ENCODE measurements around the gene FA2H. TPM values are rescaled to one million over a fixed set of nuclear protein-coding genes. Genes with fewer than 3 reads are reported as not detected.
"Not testable (repeated sequence)": the region's sequence is repeated elsewhere in the genome, so short reads cannot be mapped to it uniquely, and the experiment has no call there.

Gene FA2H
- total RNA-seq, 2 donors from 2014 or later: 0.35 TPM; not detected in 1

- no peak for TF ChIP-seq CTCF (IDR thresholded peaks at IDR 0.05)
- Histone ChIP-seq H3K9me3 (peaks cover 0 to 12% of the 10 kb centered on the region in 2 donors), H3K4me1 (no peaks in the 10 kb centered on the region), H3K27me3 (no peaks in the 10 kb centered on the region), H3K36me3 (no peaks in the 10 kb centered on the region), H3K27ac (no peak overlapping the region), H3K4me3 (no peak overlapping the region)
- DNase-seq (ENCODE audit: low spot score): no peak
Measured at GRCh38 chr16:74792225-74792624, 17.6 kb upstream of the FA2H start.

GRCh38 chr16:74791749-74792148 is 17.1 kb upstream of the FA2H start:
- H3K4me1 ChIP-seq; H3K4me3 ChIP-seq; H3K36me3 ChIP-seq; DNase-seq (ENCODE audit: low spot score); H3K27ac ChIP-seq; H3K27me3 ChIP-seq: not testable (repeated sequence)
- H3K9me3 ChIP-seq: peaks cover 0 to 12% of the 10 kb centered on the region in 2 donors

- Histone ChIP-seq H3K36me3 (no peaks in the 10 kb centered on the region), H3K27ac (no peak overlapping the region), H3K27me3 (no peaks in the 10 kb centered on the region), H3K4me3 (no peak overlapping the region), H3K4me1 (no peaks in the 10 kb centered on the region), H3K9me3 (peaks cover 0 to 12% of the 10 kb centered on the region in 2 donors)
- TF ChIP-seq CTCF (IDR thresholded peaks at IDR 0.05): no peak
- no peak for DNase-seq (ENCODE audit: low spot score)
Measured at GRCh38 chr16:74788108-74788507, 13.5 kb upstream of the FA2H start.

GRCh38 chr16:74785031-74785430 is 10.4 kb upstream of the FA2H start:
- DNase-seq (ENCODE audit: low spot score): no peak
- Histone ChIP-seq H3K9me3 (peaks cover 0 to 4% of the 10 kb centered on the region in 2 donors), H3K27me3 (no peaks in the 10 kb centered on the region), H3K36me3 (no peaks in the 10 kb centered on the region), H3K4me1 (no peaks in the 10 kb centered on the region), H3K4me3 (no peak overlapping the region), H3K27ac (no peak overlapping the region)
- no peak for TF ChIP-seq CTCF (IDR thresholded peaks at IDR 0.05)

GRCh38 chr16:74778646-74779045 is 4.0 kb upstream of the FA2H start:
- DNase-seq (ENCODE audit: low spot score): no peak
- peaks cover 0 to 7% of the 10 kb centered on the region in 2 donors for H3K27me3 ChIP-seq
- no peaks in the 10 kb centered on the region for H3K36me3 ChIP-seq
- TF ChIP-seq CTCF (IDR thresholded peaks at IDR 0.05): no peak
- no peaks in the 10 kb centered on the region for H3K9me3 ChIP-seq
- peaks cover 0 to 15% of the 10 kb centered on the region in 2 donors for H3K4me1 ChIP-seq
- no peak overlapping the region for H3K27ac ChIP-seq
- no peak overlapping the region for H3K4me3 ChIP-seq

GRCh38 chr16:74776926-74777325 is 2.3 kb upstream of the FA2H start:
- Histone ChIP-seq H3K36me3 (no peaks in the 10 kb centered on the region), H3K27me3 (peaks cover 0 to 7% of the 10 kb centered on the region in 2 donors), H3K9me3 (no peaks in the 10 kb centered on the region), H3K4me1 (peaks cover 0 to 15% of the 10 kb centered on the region in 2 donors), H3K4me3 (no peak overlapping the region), H3K27ac (no peak overlapping the region)
- no peak for TF ChIP-seq CTCF (IDR thresholded peaks at IDR 0.05)
- no peak for DNase-seq (ENCODE audit: low spot score)

Data from right atrium auricular region (tissue), 2 donors.